NCI-H2081 (cell line): ENCODE data around the gene DNM2.
"Not testable (repeated sequence)": the region's sequence is repeated elsewhere in the genome, so short reads cannot be mapped to it uniquely, and the experiment has no call there.

Experiments used
- DNase-seq, 2 experiments: peaks; one replicate each; lab custom pipeline; 2025; lab: John Stamatoyannopoulos, UW

The DNM2 gene

DNA sequence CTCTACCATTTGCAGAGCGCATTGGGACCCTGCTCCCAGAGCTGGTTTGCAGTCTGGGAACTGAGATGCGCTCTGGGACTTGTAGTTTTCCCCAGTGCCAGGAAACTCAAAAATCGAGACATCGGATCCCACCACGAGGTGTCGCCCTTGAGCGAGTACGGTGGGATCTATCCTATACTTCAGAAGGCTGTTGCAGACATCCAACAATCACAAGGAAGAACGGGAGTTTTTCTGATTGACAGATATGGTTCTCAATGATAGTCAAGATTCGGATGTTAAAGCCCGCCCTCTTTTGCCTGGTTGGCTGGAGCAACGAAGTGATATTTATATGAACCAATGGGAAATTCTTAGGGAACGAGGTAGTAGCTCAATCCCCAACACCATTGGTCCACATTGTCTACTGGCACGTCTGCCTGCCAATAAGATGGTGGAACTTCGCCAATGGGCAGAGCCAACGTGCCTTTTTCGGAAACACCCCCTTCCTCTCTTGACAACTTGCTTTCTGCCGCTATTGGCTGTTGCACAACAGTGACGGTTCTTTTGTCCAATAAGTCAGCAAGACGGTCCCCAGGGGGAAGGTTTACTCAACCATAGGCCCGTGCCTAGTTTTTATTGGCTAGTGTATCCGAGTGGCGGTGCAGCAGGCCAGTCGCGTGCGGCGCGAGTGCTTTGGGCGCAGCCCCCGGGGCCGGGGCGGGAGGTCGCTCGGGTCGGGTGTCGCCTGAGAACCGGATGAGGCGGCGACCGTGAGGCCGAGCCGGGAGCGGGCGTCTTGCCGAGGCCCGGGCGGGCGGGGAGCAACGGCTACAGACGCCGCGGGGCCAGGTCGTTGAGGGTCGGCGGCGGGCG lies at the start of gene DNM2:
Gene DNM2 (plus strand): TSS at position 724 of the 849 bp plus-strand sequence. CDS start 164 bp downstream, outside the sequence.
- DNase-seq = peak; percentile 100

- no peak for DNase-seq
Measured at GRCh38 chr19:10669246-10669645, 48.6 kb upstream of the DNM2 start.

DNA sequence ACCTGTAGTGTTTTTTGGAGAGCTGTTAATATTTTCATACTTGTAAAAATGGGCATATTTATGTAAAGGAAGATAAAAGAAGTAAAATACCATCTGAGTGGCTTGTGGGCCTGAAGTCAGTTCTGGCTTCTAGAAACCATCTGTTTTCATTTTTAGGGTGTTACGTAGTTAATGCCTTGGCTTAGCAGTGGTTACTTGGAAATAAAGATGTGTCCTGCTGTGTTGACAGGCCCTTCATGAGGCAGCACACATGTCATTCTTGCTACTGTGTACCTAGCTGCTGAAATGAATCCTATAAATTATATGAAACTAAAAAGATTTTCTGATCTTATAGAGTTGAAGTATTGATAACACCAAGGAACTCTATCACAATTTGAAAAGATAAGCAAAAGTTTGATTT lies 47.7 kb upstream of the DNM2 start:
- DNase-seq = no peak

GRCh38 chr19:10670876-10671804 lies 46.7 kb upstream of the DNM2 start:
- DNase-seq = no peak

GRCh38 chr19:10671922-10672321 lies 46.0 kb upstream of the DNM2 start:
- DNase-seq = not testable (repeated sequence)

GRCh38 chr19:10675214-10675613 lies 42.7 kb upstream of the DNM2 start:
- DNase-seq = not testable (repeated sequence)

DNA sequence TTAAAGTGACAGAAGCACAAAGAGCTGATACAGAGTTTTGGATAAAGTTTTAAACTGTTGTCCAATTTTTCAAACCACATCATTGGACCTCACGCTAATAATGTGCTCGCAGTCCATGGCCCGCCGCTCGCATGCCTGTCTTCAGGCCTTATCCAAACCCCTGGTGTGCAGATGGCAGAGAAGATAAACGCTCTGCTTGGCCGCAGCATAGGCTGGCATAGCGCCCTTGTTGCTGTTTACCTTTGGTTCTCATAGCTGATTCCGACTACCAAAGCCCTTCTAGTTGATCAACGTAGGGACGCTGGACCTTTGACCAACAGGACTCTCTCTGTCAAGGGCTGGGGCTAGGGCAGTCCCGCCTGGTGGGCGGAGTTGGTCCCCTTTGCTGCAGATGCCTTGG lies 40.1 kb upstream of the DNM2 start:
- DNase-seq = no peak

GRCh38 chr19:10678813-10679212 lies 39.1 kb upstream of the DNM2 start:
- DNase-seq = no peak

DNA sequence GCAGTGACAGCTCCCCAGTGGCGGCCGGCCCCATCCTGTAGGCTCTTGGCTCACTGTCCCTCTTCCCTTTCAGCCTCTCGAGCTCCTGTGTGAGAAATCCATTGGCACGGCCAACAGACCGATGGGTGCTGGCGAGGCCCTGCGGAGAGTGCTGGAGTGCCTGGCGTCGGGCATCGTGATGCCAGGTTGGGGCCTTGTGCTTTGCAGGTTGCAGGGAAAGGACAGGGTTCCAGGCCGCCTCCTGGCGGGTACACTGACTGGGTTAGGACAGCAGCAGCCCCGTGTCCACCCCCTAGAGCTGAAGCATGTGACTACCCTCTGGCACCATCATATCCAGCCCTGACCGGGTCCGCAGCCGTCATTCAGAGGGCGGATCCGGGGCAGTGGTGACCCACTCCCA lies 38.1 kb upstream of the DNM2 start:
- DNase-seq = no peak

- DNase-seq = no peak
Measured at GRCh38 chr19:10680545-10681135, 37.2 kb upstream of the DNM2 start.

DNA sequence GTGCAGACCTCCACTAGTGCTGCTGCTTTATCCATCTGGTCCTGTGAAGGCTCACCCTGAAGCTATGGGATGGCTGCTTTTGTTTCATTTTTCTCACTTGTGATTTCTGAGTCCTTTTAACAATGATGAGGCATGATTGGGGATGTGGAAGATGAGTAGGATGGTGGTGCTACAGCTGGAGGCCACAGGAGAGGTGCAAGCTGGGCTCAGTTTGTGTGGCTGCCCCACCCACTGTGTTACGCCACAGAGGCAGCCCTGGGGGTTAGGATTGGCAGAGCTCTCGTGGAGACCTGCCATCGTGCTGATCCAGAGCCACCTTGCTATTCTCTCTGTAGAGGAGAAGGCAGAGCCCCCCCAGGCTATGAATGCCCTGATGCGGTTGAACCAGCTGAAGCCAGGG lies 36.2 kb upstream of the DNM2 start:
- no peak for DNase-seq

- no peak for DNase-seq
Measured at GRCh38 chr19:10682397-10683063, 35.3 kb upstream of the DNM2 start.

GRCh38 chr19:10683064-10683426 lies 34.8 kb upstream of the DNM2 start:
- no peak for DNase-seq

- DNase-seq = no peak
Measured at GRCh38 chr19:10683582-10683981, 34.3 kb upstream of the DNM2 start.

- no peak for DNase-seq
Measured at GRCh38 chr19:10685210-10685609, 32.7 kb upstream of the DNM2 start.

GRCh38 chr19:10686193-10686592 lies 31.7 kb upstream of the DNM2 start:
- no peak for DNase-seq

DNA sequence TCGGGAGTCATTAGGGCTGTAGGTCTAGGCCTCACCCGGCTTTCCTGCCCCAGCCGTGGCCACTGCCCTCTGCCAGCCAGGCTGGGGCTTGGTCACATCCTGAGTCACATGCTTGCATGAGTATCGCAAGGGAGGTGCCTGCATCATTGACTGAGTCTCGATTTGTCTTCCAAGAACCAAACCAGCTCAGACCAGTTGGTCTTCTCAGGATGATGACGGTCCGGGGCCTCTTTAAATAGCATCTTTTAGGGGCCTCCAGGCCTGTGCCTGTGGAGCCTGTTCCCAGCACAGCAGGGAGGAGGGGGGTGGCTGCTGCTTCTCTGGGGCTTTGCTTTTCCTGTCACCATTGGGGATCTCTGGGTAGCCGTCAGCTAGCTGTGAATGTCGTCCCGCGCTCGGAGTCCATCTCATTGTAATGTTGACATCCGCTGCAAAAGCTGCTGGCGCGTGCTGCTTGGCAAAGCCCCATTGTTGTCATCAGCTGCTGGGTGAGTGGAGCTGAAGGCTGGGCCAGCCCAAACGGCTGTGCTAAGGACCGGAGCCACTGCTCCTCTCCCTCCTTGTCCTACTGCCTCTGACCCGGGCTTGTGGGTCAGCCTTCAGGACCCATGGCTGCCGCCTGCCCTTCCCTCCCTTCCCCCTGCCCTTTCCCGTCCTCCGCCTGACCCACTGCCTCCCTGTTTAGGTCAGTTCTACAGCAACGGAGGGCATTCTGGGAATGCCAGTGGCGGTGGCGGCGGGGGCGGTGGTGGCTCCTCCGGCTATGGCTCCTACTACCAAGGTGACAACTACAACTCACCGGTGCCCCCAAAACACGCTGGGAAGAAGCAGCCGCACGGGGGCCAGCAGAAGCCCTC lies 31.0 kb upstream of the DNM2 start:
- DNase-seq = peak in 1 of 2 experiments; percentile 24

DNA sequence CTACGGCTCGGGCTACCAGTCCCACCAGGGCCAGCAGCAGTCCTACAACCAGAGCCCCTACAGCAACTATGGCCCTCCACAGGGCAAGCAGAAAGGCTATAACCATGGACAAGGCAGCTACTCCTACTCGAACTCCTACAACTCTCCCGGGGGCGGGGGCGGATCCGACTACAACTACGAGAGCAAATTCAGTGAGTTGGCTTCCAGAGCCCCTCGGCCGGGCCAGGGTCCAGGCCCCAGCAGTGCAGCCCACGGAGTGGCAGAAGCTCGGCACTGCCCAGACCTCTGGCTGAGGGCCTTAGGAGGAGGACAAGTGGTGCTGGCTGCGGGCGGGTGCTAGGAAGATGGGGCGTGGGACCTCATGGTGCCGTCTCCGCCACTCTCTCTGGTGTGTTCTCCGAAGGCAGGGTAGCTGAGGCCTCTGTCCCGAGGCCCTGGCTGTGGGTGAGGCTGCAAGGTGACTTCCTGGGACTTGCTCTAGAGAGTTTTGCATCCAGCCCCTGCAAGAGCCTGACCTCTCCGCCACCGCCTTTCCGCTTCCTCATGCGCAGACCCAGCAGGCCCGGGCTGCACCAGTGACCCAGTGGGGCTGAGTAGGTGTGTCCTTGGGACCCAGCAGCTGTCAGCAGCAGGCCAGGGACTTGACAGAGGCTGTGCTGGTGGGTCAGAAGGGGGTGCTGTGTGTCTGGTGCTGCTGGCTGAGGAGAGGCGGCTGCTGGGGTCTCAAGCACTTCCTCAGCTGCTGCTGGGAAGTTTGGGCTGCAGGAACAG lies 30.2 kb upstream of the DNM2 start:
- no peak for DNase-seq

DNA sequence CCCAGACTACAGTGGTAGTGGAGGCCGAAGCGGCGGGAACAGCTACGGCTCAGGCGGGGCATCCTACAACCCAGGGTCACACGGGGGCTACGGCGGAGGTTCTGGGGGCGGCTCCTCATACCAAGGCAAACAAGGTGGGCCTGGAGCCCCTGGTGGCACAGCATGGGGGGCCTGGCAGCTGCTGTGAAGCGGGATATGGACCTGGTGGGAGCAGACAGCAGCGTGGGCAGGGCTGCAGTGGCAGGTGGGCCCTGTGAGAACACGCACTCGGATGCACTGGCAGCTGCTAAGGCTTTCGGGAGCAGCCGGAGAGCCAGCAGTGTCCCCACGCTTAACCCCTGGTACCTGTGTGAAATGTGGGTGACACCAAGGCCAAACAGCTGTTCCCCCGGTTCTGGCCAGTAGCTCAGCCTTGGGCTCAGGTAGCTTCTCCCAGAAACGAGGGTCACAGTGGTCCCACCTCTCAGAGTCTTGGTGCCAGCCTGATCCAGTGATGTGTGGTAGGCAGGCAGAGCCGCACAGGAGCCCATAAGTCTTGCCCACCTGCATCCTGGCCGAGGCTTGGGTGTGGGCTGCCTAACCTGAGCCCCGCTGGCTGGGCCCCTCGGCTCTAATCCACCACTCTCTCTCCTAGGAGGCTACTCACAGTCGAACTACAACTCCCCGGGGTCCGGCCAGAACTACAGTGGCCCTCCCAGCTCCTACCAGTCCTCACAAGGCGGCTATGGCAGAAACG lies 29.2 kb upstream of the DNM2 start:
- no peak for DNase-seq
